SU-DHL-6 (cell line): ENCODE data around the gene DNAJC11.
A peak's percentile ranks its signal among the peaks of the same experiment; 100 is the strongest.

ENCODE experiments used
- H2AFZ ChIP-seq: fragments of 200-600 bp; sonication (generic); 2 replicates; pipeline ENCODE4 v1.6.1; 2014; ENCODE audit warnings: low read depth, mild to moderate bottlenecking, moderate library complexity, mixed read lengths, antibody characterized with exemption, low read length; ENCODE audit not compliant: severe bottlenecking
- H3F3A ChIP-seq: fragments of 200-600 bp; shearing (Covaris generic); 2 replicates; pipeline ENCODE4 v1.6.0; 2016; ENCODE audit warnings: antibody characterized with exemption, mild to moderate bottlenecking; ENCODE audit not compliant: insufficient read depth
- H3K27ac ChIP-seq: fragments of 200-600 bp; sonication (generic); 2 replicates; pipeline ENCODE4 v1.5.1; 2016; ENCODE audit warnings: low read depth, mild to moderate bottlenecking, low read length, moderate library complexity, mixed read lengths
- H3K27me3 ChIP-seq: fragments of 200-600 bp; sonication (generic), shearing (Covaris generic); 2 replicates; pipeline ENCODE4 v1.6.0; 2014; ENCODE audit warnings: mild to moderate bottlenecking, low read length
- H3K36me3 ChIP-seq: fragments of 200-600 bp; sonication (generic); 2 replicates; pipeline ENCODE4 v1.6.1; 2014; ENCODE audit warnings: mild to moderate bottlenecking, low read length, mixed read lengths
- H3K4me2 ChIP-seq: fragments of 300-600, 200-600 bp; shearing (Covaris generic), sonication (generic); 2 replicates; pipeline ENCODE4 v1.6.0; 2014; ENCODE audit warnings: low read length, low read depth, mild to moderate bottlenecking; ENCODE audit not compliant: poor library complexity, severe bottlenecking
- H3K4me3 ChIP-seq: fragments of 200-600 bp; sonication (generic); 2 replicates; pipeline ENCODE4 v1.5.1; 2014; ENCODE audit warnings: antibody characterized with exemption, low read length, mild to moderate bottlenecking, mixed read lengths; ENCODE audit not compliant: insufficient read depth, poor library complexity, severe bottlenecking
- H3K79me2 ChIP-seq: fragments of 200-600 bp; sonication (generic); 2 replicates; pipeline ENCODE4 v1.6.1; 2014; ENCODE audit warnings: mild to moderate bottlenecking, low read length, moderate library complexity; ENCODE audit not compliant: insufficient read depth
- H3K9ac ChIP-seq: fragments of 200-600 bp; sonication (generic); 2 replicates; pipeline ENCODE4 v1.7.0; 2014; ENCODE audit warnings: mild to moderate bottlenecking, low read length
- H3K9me2 ChIP-seq: fragments of 200-600 bp; sonication (generic); replicated peaks from 2 replicates; pipeline ENCODE4 v1.6.1; 2014; ENCODE audit warnings: low read length; ENCODE audit not compliant: insufficient read depth
- H3K9me3 ChIP-seq: fragments of 200-600 bp; sonication (generic); 2 replicates; pipeline ENCODE4 v1.6.1; 2014; ENCODE audit warnings: low read length, mixed read lengths; ENCODE audit not compliant: insufficient read depth
- H4K20me1 ChIP-seq: fragments of 200-600 bp; sonication (generic); 2 replicates; pipeline ENCODE4 v1.6.1; 2014; ENCODE audit warnings: low read depth, mild to moderate bottlenecking, antibody characterized with exemption, low read length, moderate library complexity, mixed read lengths
- EZH2phosphoT487 ChIP-seq: fragments of 200-600 bp; sonication (generic), shearing (Covaris generic); conservative IDR thresholded peaks from 2 replicates; pipeline ENCODE4 v1.6.1; 2018; ENCODE audit warnings: mild to moderate bottlenecking, antibody characterized with exemption, low read length, moderate library complexity, mixed read lengths
- TF ChIP-seq, protein P1 (sequence below): fragments of 200-600 bp; sonication (generic); IDR thresholded peaks from one replicate; pipeline ENCODE4 v1.5.1; 2017; ENCODE audit warnings: antibody characterized with exemption, mild to moderate bottlenecking, low read length, moderate library complexity; ENCODE audit not compliant: insufficient read depth, poor library complexity, severe bottlenecking

Gene DNAJC11

DNA sequence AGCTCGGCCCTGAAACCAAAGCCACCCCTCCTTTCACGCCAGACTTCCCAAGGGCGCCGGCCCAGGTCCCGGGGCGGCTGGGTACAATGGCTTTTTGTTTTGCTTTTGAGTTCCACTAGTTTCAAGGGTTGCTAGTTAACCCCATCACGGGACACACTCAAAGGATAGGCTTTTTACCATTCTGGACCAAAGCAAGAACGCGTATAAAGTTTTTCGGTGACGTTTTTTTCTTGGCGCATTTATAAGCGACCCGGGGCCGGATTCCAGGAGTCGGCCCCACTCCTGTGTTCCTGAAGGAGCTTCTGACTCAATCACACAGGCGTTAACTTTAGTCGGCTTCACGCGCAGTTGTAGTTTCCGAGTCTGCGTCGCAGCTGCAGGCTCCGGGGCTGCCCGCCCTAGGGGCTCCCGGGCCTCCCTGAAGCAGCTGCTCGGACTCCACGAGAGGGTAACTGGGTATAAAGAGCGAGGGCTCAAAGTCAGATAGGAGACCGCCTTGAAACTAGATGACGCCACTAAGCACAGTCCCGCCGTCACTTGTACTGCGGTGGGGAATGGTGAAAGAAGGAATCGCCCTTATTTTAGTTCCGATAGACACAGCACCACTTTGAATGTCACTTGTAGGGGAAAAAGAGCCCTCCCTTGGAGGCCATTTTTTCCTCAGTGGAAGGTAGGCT, 98.2 kb downstream of the DNAJC11 start:
- Histone ChIP-seq H2AFZ (peak overlapping the region; percentile 76), H3K9me3 (no peaks in the 10 kb centered on the region), H3F3A (peaks cover 10% of the 10 kb centered on the region; the same call in 1 of the 2 replicates), H3K79me2 (no peaks in the 10 kb centered on the region), H3K4me3 (peak overlapping the region; percentile 56), H3K9ac (peak overlapping the region; percentile 63), H3K36me3 (no peaks in the 10 kb centered on the region), H3K9me2 (no peaks in the 10 kb centered on the region), H3K27ac (no peak overlapping the region), H4K20me1 (no peaks in the 10 kb centered on the region), H3K4me2 (peak overlapping the region; percentile 80), H3K27me3 (no peaks in the 10 kb centered on the region)
- TF ChIP-seq EZH2phosphoT487 = no peak
- TF ChIP-seq, protein P1, sequence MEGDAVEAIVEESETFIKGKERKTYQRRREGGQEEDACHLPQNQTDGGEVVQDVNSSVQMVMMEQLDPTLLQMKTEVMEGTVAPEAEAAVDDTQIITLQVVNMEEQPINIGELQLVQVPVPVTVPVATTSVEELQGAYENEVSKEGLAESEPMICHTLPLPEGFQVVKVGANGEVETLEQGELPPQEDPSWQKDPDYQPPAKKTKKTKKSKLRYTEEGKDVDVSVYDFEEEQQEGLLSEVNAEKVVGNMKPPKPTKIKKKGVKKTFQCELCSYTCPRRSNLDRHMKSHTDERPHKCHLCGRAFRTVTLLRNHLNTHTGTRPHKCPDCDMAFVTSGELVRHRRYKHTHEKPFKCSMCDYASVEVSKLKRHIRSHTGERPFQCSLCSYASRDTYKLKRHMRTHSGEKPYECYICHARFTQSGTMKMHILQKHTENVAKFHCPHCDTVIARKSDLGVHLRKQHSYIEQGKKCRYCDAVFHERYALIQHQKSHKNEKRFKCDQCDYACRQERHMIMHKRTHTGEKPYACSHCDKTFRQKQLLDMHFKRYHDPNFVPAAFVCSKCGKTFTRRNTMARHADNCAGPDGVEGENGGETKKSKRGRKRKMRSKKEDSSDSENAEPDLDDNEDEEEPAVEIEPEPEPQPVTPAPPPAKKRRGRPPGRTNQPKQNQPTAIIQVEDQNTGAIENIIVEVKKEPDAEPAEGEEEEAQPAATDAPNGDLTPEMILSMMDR = no peak

DNA sequence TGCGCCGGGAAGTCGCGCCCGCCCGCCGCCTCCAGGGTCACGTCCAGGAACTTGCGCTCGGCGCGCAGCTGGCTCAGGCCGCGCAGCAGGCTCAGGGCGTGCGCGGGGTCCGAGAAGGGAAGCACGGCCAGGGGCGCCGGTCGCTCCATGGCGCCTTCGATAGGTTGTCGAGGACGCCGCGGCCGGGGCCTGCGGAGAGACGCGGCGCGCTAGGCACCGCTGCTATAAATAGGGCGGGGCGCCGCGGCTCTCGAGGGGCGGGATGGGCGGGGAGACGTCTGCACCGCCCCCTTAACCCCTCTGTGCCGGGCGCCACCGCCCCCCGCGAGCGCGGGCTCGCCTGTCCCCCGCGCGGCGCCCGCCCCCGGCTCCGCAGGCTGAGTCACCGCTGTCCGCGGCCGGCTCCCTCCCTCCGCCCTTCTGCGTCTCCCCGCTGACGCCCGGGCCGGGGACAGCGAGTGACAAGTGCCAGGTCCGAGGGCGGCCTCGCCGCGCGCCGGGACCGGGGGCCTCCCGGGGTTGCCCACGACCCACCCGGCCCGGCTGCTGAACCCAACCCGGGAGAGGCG, 98.9 kb downstream of the DNAJC11 start, which contains the start of gene KLHL21:
Gene KLHL21 (minus strand): TSS at position 201 of the 569 bp plus-strand sequence. CDS start 52 bp downstream, at position 149.
- no peaks in the 10 kb centered on the region for H3K36me3 ChIP-seq
- H3F3A ChIP-seq = peaks cover 10% of the 10 kb centered on the region; the same call in 1 of the 2 replicates
- no peaks in the 10 kb centered on the region for H3K79me2 ChIP-seq
- H4K20me1 ChIP-seq = no peaks in the 10 kb centered on the region
- no peaks in the 10 kb centered on the region for H3K9me3 ChIP-seq
- no peaks in the 10 kb centered on the region for H3K9me2 ChIP-seq
- TF ChIP-seq, protein P1 = no peak
- no peak for TF ChIP-seq EZH2phosphoT487
- peak within 1 kb of the TSS; percentile 56 for H3K4me3 ChIP-seq
- H3K9ac ChIP-seq = peak within 1 kb of the TSS; percentile 63
- peak within 1 kb of the TSS; percentile 93 for H2AFZ ChIP-seq
- no peak within 1 kb of the TSS for H3K27ac ChIP-seq
- H3K4me2 ChIP-seq = peak within 1 kb of the TSS; percentile 80
- H3K27me3 ChIP-seq = no peaks in the 10 kb centered on the region

DNA sequence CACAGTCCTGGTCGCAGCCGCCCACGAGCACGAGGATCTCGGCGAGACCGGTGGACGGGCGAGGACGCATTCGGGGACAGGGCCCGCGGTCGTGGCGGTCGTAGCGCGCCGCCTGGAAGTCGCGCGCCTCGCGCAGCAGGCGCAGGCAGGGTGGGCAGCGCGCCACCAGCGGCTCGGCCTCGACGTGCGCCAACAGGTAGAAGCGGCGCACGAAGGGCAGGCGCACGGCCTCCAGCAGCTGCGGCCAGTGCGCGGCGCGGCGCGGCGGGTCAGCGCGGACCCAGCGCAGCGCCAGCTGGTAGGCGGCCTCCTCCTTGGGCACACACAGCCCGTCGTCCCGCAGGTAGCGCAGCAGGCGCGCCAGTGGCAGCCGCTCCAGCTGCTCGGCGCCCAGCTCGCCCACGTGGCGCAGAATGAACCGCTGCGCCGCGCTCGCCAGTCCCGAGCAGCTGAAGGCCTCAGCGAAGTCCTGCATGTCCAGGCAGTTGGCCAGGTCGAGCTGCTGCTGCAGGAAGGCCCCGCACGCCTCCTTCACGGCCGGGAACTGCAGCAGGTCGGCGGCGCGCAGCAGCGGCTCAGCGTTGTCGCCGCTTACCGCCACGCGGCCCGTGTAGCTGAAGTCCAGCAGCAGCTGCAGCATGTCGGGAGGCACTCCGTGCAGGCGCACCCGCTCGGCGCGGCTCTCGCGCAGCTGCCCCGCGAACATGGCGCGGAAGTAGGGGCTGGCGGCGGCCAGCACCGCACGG, 99.5 kb downstream of the DNAJC11 start:
- Histone ChIP-seq H3K9ac (peak overlapping the region; percentile 63), H3F3A (peaks cover 10% of the 10 kb centered on the region; the same call in 1 of the 2 replicates), H3K36me3 (no peaks in the 10 kb centered on the region), H3K27me3 (no peaks in the 10 kb centered on the region), H3K79me2 (no peaks in the 10 kb centered on the region), H4K20me1 (no peaks in the 10 kb centered on the region), H3K4me2 (peak overlapping the region; percentile 80), H3K27ac (no peak overlapping the region), H3K9me2 (no peaks in the 10 kb centered on the region), H3K9me3 (no peaks in the 10 kb centered on the region), H2AFZ (peak overlapping the region; percentile 93), H3K4me3 (peak overlapping the region; percentile 56)
- no peak for TF ChIP-seq EZH2phosphoT487
- TF ChIP-seq, protein P1 = no peak
